OCI-LY7 (cell line): Measurements from ENCODE around the gene PTPRM. TPM values are rescaled to one million over a fixed set of nuclear protein-coding genes. Genes with fewer than 3 reads are reported as not detected.

Source experiments
- BruUV-seq: library from RNA; stranded (reverse); fragments of 400-500 nt; replicated peaks from 2 replicates; lab custom pipeline; 2021; lab: Mats Ljungman, UMichigan
- CTCF ChIA-PET: fragments of 300-600 bp; sonication (Branson Sonifier 250); formaldehyde crosslinking; loops from one replicate; lab custom pipeline; 2022; ENCODE audit warnings: antibody characterized with exemption; ENCODE audit not compliant: unreplicated experiment; lab: Charles Lee
- POLR2A ChIA-PET: fragments of 300-600 bp; sonication (Branson Sonifier 250); formaldehyde crosslinking; loops from one replicate; lab custom pipeline; 2022; ENCODE audit warnings: antibody characterized with exemption; lab: Charles Lee
- DNase-seq: peaks from one replicate; pipeline ENCODE4 v3.0.0-alpha.2; 2015; ENCODE audit warnings: low spot score
- H2AFZ ChIP-seq: fragments of 200-600 bp; sonication (generic), shearing (Covaris generic); 2 replicates; pipeline ENCODE4 v1.6.1; 2014; ENCODE audit warnings: mild to moderate bottlenecking, antibody characterized with exemption, low read length, moderate library complexity
- H3K27ac ChIP-seq: fragments of 200-600 bp; sonication (generic); 2 replicates; pipeline ENCODE4 v1.5.1; 2014; ENCODE audit warnings: mixed run types, low read depth, mild to moderate bottlenecking, moderate library complexity, low read length, inconsistent platforms; ENCODE audit not compliant: poor library complexity, severe bottlenecking
- H3K36me3 ChIP-seq: fragments of 200-600 bp; sonication (generic); 2 replicates; pipeline ENCODE4 v1.6.1; 2014; ENCODE audit warnings: mild to moderate bottlenecking, antibody characterized with exemption, low read length, moderate library complexity, mixed read lengths; ENCODE audit not compliant: insufficient read depth
- H3K4me1 ChIP-seq: fragments of 200-600 bp; sonication (generic); 2 replicates; pipeline ENCODE4 v1.5.1; 2014; ENCODE audit warnings: mild to moderate bottlenecking, low read length; ENCODE audit not compliant: insufficient read depth, poor library complexity, severe bottlenecking
- H3K4me2 ChIP-seq: fragments of 200-600 bp; sonication (generic); 2 replicates; pipeline ENCODE4 v1.6.1; 2014; ENCODE audit warnings: mild to moderate bottlenecking, low read length
- H3K4me3 ChIP-seq: fragments of 200-600 bp; sonication (generic); 2 replicates; pipeline ENCODE4 v1.5.1; 2014; ENCODE audit warnings: mild to moderate bottlenecking, low read depth, low read length; ENCODE audit not compliant: poor library complexity, severe bottlenecking
- H3K79me2 ChIP-seq: fragments of 200-600 bp; sonication (generic); 2 replicates; pipeline ENCODE4 v1.6.1; 2016; ENCODE audit warnings: low read depth, mild to moderate bottlenecking, low read length, moderate library complexity, mixed read lengths; ENCODE audit not compliant: insufficient read depth
- H3K9me2 ChIP-seq: fragments of 200-600 bp; sonication (generic); 2 replicates; pipeline ENCODE4 v1.6.1; 2016; ENCODE audit warnings: mild to moderate bottlenecking, low read length, mixed read lengths; ENCODE audit not compliant: insufficient read depth
- H3K9me3 ChIP-seq: fragments of 200-600 bp; sonication (generic); 2 replicates; pipeline ENCODE4 v1.6.1; 2014; ENCODE audit warnings: mild to moderate bottlenecking, mixed run types, low read length, mixed read lengths
- H4K20me1 ChIP-seq: fragments of 200-600 bp; sonication (generic); 2 replicates; pipeline ENCODE4 v1.6.1; 2014; ENCODE audit warnings: mild to moderate bottlenecking, antibody characterized with exemption, low read length, moderate library complexity, mixed read lengths; ENCODE audit not compliant: insufficient read depth
- CTCF ChIP-seq: fragments of 200-600 bp; sonication (generic); conservative IDR thresholded peaks from 2 replicates; pipeline ENCODE4 v1.5.1; 2014; ENCODE audit warnings: mild to moderate bottlenecking, antibody characterized with exemption, low read length, moderate library complexity, mixed read lengths
- EZH2phosphoT487 ChIP-seq: fragments of 200-600 bp; sonication (generic); IDR thresholded peaks from 2 replicates; pipeline ENCODE4 v1.6.1; 2018; ENCODE audit warnings: low read depth, borderline replicate concordance, mild to moderate bottlenecking, mixed run types, antibody characterized with exemption, low read length, moderate library complexity, mixed read lengths
- intact Hi-C: fragments of 100-400 bp; cut with micrococcal nuclease; formaldehyde crosslinking; loops from one replicate; pipeline ENCODE4 v1.10.0; 2022; ENCODE audit not compliant: unreplicated experiment
- total RNA-seq, 2 experiments: library from RNA; depleted of rRNA in 1 of 2; stranded (reverse); fragments of >200 nt in 1 of 2; shearing (Covaris generic) in 1 of 2; gene quantifications; 2 replicates each; pipeline ENCODE4 v1.2.3, GENCODE V29; 2014 to 2022

Gene PTPRM
- total RNA-seq, 2 experiments from 2014 or later, result not detected

- no peaks in the 10 kb centered on the region for H3K9me3 ChIP-seq
- no peak for DNase-seq
- H4K20me1 ChIP-seq, result no peaks in the 10 kb centered on the region
- no peak overlapping the region for H3K4me3 ChIP-seq
- no peak overlapping the region for H3K27ac ChIP-seq
- H3K9me2 ChIP-seq, result no peaks in the 10 kb centered on the region
- no peak overlapping the region for H3K4me2 ChIP-seq
- no peaks in the 10 kb centered on the region for H3K36me3 ChIP-seq
- no peak overlapping the region for H2AFZ ChIP-seq
- no peaks in the 10 kb centered on the region for H3K79me2 ChIP-seq
- TF ChIP-seq EZH2phosphoT487 (no peak), CTCF (no peak)
- H3K4me1 ChIP-seq, result no peaks in the 10 kb centered on the region
- intact Hi-C loops, result no loop called here
- POLR2A ChIA-PET, result no interaction called here
- CTCF ChIA-PET, result no interaction called here
- BruUV-seq, result no TSS peak
These were observed 387.1 kb downstream of the PTPRM start for GRCh38 chr18:7954238-7954637.

- TF ChIP-seq EZH2phosphoT487 (no peak), CTCF (no peak)
- Histone ChIP-seq H3K4me1 (no peaks in the 10 kb centered on the region), H3K4me3 (no peak overlapping the region), H3K36me3 (no peaks in the 10 kb centered on the region), H3K4me2 (no peak overlapping the region), H3K9me2 (no peaks in the 10 kb centered on the region), H3K27ac (no peak overlapping the region), H3K9me3 (no peaks in the 10 kb centered on the region), H4K20me1 (no peaks in the 10 kb centered on the region), H3K79me2 (no peaks in the 10 kb centered on the region), H2AFZ (no peak overlapping the region)
- intact Hi-C loops, result no loop called here
- POLR2A ChIA-PET, result interaction anchor here (0.5 kb wide), 1 partner anchor 822 kb away, joined by 3 read pairs; no protein-coding TSS in a partner anchor
- DNase-seq, result no peak
- BruUV-seq, result no TSS peak
- CTCF ChIA-PET, result no interaction called here
These were observed 388.1 kb downstream of the PTPRM start for GRCh38 chr18:7955175-7955574.

DNA sequence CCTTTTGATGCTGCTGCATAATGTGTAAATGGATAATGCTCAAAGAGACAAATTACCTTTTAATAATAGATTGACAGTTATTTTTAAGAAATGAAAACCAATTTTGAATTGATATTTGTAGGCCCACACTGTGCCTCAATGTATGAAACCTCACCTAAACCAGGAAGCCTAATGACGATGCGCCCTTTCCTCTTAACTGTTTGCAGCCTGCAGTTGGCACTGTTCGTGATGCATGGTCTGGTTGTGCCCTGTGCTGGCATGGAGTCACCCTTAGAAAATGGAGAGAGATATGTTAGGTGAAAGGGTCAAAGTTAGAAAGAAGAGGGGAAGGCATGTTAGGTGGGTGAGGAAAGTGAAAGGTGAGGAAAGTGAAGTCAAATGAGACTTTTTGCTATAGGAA, 390.2 kb downstream of the PTPRM start:
- no peaks in the 10 kb centered on the region for H3K79me2 ChIP-seq
- no peak for DNase-seq
- H3K9me3 ChIP-seq, result no peaks in the 10 kb centered on the region
- H3K4me1 ChIP-seq, result no peaks in the 10 kb centered on the region
- no peak overlapping the region for H2AFZ ChIP-seq
- no peak overlapping the region for H3K4me3 ChIP-seq
- ChIA-PET POLR2A (no interaction called here), CTCF (no interaction called here)
- no peaks in the 10 kb centered on the region for H3K36me3 ChIP-seq
- H4K20me1 ChIP-seq, result no peaks in the 10 kb centered on the region
- no peak overlapping the region for H3K4me2 ChIP-seq
- H3K27ac ChIP-seq, result no peak overlapping the region
- TF ChIP-seq CTCF (no peak), EZH2phosphoT487 (no peak)
- no peaks in the 10 kb centered on the region for H3K9me2 ChIP-seq
- no TSS peak for BruUV-seq
- intact Hi-C loops, result no loop called here
